C4-2B (cell line): ENCODE results near the gene HIP1R.
A peak's percentile ranks its signal among the peaks of the same experiment; 100 is the strongest.

Experiments used
- H3K27ac ChIP-seq: fragments of 450-650 bp; 2 replicates; pipeline ENCODE4 v1.5.1; 2017
- ZFX ChIP-seq: fragments of 450-650 bp; IDR thresholded peaks from 2 replicates; pipeline ENCODE4 v1.6.1; 2017
- TF ChIP-seq, protein P1 (sequence below): fragments of 450-650 bp; conservative IDR thresholded peaks from 2 replicates; pipeline ENCODE4 v1.5.1; 2017; ENCODE audit warnings: mild to moderate bottlenecking

Gene HIP1R

GRCh38 chr12:122878780-122879612 is 43.7 kb downstream of the HIP1R start:
- no peak for TF ChIP-seq ZFX
- TF ChIP-seq, protein P1, sequence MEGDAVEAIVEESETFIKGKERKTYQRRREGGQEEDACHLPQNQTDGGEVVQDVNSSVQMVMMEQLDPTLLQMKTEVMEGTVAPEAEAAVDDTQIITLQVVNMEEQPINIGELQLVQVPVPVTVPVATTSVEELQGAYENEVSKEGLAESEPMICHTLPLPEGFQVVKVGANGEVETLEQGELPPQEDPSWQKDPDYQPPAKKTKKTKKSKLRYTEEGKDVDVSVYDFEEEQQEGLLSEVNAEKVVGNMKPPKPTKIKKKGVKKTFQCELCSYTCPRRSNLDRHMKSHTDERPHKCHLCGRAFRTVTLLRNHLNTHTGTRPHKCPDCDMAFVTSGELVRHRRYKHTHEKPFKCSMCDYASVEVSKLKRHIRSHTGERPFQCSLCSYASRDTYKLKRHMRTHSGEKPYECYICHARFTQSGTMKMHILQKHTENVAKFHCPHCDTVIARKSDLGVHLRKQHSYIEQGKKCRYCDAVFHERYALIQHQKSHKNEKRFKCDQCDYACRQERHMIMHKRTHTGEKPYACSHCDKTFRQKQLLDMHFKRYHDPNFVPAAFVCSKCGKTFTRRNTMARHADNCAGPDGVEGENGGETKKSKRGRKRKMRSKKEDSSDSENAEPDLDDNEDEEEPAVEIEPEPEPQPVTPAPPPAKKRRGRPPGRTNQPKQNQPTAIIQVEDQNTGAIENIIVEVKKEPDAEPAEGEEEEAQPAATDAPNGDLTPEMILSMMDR, result no peak
- no peak overlapping the region for H3K27ac ChIP-seq

DNA sequence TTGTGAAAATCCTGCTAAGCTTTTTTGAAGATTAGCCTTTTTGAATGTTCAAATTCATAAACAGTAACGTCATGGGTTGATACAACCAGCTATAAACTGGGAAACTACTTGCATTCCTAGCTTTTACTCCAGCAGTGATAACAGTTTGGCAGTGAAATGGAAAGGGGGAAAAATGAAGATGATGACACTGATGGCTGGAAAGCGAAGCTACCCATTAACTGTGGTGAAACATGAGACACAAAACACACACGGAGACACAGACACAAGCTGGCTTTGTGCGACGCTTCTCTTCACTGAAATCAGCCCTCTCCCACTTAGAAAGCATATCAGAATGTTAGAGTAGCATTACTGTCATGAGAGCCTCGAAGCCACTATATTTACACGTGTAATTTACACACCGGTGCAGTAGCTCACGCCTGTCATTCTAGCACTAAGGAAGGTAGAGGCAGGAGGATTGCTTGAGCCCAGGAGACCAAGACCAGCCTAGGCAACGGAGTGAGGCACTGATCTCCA is 45.0 kb downstream of the HIP1R start:
- TF ChIP-seq, protein P1, result no peak
- no peak for TF ChIP-seq ZFX
- H3K27ac ChIP-seq, result no peak overlapping the region

DNA sequence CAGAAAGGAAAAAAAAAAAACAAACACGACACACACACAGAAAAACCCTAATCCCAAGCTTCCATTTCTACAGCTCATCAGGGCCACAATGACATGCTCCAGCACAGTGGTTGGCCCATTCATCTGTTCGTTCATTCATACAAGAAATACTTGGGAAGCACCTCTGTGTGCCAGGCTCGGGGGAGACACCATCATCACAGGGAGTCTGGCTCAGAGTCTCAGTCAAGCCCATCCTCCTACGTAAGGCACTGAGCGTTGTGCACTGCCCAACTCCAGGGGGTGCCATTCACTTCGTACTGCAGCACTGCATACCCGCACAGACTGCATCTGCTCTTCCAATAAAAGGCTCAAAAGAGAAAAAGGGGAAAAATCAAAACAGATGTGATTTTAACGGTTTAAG is 45.4 kb downstream of the HIP1R start:
- TF ChIP-seq, protein P1, result no peak; the same call in 1 of the 2 replicates
- no peak for TF ChIP-seq ZFX
- no peak overlapping the region for H3K27ac ChIP-seq

GRCh38 chr12:122882908-122883558 is 47.8 kb downstream of the HIP1R start:
- TF ChIP-seq, protein P1, result no peak
- no peak for TF ChIP-seq ZFX
- no peak overlapping the region for H3K27ac ChIP-seq

DNA sequence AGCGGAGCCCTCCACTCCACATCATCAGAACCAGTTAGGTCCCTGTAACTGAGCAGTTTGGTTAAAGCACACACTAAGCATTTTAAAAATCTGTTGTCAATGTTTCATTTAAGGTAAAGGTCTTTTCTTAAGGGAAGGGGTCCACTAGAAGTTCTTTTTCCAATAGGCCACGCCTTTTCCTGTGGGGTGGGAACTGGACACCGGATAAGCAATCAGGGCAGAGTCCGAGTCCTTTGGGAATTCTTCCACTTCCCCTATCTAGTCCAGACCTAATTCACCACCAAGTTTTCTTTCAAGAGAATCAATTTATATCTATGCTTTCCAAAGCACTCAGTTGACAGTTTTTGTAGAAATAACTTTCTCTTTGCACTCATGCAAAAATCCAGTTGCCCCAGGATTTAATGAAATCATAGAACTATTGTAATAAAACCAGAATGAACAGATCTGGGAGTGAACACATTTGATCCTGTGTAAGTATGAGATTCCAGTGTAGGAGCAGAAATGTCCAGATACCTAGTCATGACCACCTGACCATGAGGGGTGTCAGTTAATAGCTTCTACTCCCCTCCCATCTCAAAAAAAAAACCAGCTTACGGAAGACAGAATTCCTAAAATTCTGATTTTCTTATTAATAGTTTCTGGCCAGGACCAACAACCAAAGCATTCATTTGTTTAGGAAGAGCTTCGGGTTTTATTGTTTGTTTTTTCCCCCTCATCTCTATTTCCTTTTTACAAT is 49.0 kb downstream of the HIP1R start:
- H3K27ac ChIP-seq, result no peak overlapping the region
- TF ChIP-seq, protein P1, result no peak

GRCh38 chr12:122884860-122885259 is 49.6 kb downstream of the HIP1R start:
- H3K27ac ChIP-seq, result no peak overlapping the region
- TF ChIP-seq, protein P1, result no peak
- TF ChIP-seq ZFX, result no peak

GRCh38 chr12:122886161-122886560 is 50.9 kb downstream of the HIP1R start:
- TF ChIP-seq, protein P1, result no peak
- TF ChIP-seq ZFX, result no peak
- peak overlapping the region; percentile 31; the same call in 1 of the 2 replicates for H3K27ac ChIP-seq
